EH (cell line): ENCODE results near the gene SLC6A18.
"Not testable (repeated sequence)": the region's sequence is repeated elsewhere in the genome, so short reads cannot be mapped to it uniquely, and the experiment has no call there.

Source experiments
- DNase-seq: peaks from one replicate; pipeline ENCODE4 v3.0.0-alpha.2; 2015; ENCODE audit warnings: low read depth

SLC6A18 gene

DNA sequence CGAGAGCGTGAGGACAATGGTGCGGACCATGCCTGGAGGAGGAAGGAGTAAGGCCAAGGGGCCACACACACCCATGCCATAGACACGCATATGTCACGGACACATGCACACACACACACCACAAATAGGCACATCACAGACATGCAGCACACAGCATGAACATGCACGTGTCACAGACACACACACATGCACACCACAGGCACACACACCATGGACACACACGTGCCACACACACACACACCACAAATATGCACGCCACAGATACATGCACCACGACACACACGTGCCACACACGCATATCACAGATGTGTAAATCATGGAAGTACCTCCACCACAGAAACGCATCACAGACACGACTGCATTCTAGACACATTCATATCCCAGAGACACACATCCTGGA lies 53.0 kb downstream of the SLC6A18 start:
- DNase-seq, result no peak

- peak; percentile 48 for DNase-seq
Measured at GRCh38 chr5:1278656-1279442, 53.7 kb downstream of the SLC6A18 start.

DNA sequence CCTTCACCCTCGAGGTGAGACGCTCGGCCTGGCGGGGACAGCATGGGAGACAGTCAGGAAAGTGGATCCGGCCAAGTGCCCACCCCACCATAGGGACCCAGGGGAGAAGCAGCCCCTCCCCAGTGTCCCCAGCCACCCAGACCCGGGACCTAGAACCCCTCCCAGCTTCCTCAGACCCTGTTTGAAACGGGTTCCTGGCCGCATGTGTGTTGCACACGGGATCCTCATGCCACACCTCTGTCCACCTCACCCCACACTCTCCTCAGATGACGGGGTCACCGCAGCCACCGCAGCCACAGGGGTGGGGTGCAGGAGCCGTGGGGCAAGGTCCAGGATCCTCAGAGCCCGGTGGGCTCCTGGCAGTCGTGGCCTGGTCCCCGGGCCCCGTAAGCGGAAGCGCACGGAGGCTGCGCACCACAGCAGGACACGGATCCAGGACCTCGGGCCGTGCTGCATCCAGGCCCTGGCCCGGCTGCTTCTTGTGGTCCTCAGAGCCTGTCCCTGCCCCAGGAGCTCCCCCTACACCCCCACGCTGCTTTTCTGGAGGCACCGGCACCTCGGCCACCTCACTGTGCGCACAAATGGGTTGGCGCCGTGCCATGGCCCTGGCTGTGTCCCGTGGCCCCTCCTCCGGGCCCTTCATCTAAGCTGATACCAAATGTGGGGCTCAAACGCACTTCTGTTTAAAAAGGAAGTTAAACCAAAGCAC lies 54.4 kb downstream of the SLC6A18 start:
- DNase-seq, result no peak

DNA sequence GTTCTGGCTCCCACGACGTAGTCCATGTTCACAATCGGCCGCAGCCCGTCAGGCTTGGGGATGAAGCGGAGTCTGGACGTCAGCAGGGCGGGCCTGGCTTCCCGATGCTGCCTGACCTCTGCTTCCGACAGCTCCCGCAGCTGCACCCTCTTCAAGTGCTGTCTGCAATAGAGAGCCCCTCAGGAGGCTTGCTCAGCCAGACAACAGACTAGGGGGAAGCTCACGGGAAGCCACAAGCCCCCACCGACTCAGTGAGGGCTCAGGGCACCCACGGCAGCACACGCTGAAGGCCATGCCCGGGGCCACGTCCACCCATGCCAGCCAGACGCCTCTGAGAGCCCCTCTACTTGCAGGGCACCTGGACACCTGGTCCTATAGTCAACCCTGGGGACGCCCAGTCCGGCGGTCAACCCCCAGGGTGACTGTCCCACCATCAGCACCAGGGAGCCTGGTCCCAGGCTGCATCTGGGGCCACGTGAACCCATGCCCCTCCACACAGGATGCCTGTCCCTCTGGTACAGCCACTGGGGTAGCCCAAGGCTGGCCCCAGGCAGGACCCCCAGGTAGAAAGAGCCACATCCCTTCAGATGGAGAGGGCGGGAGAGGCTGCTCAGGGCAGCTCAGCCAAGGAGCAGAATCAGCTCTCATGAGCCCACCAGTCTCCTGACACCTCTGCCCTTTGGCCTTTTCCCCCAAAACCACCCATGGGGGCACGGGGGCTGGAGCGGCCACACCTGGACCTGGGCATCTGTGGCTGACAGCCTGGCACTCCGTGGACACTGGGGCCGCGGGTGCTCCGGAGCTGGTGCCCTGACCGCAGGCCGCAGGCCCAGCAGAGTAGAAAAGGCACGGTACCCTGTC lies 55.2 kb downstream of the SLC6A18 start:
- DNase-seq, result peak; percentile 57

- DNase-seq, result no peak
Measured at GRCh38 chr5:1281038-1281882, 56.1 kb downstream of the SLC6A18 start.

- peak; percentile 66 for DNase-seq
Measured at GRCh38 chr5:1282131-1282992, 57.2 kb downstream of the SLC6A18 start.

- not testable (repeated sequence) for DNase-seq
Measured at GRCh38 chr5:1282993-1283728, 58.0 kb downstream of the SLC6A18 start.

- DNase-seq, result not testable (repeated sequence)
Measured at GRCh38 chr5:1283729-1284041, 58.5 kb downstream of the SLC6A18 start.

- DNase-seq, result not testable (repeated sequence)
Measured at GRCh38 chr5:1284336-1284970, 59.3 kb downstream of the SLC6A18 start.

- DNase-seq, result no peak
Measured at GRCh38 chr5:1285141-1285540, 60.0 kb downstream of the SLC6A18 start.

GRCh38 chr5:1285883-1286291 lies 60.7 kb downstream of the SLC6A18 start:
- DNase-seq, result no peak

- no peak for DNase-seq
Measured at GRCh38 chr5:1288439-1289335, 63.5 kb downstream of the SLC6A18 start.

- DNase-seq, result not testable (repeated sequence)
Measured at GRCh38 chr5:1289559-1289958, 64.4 kb downstream of the SLC6A18 start.

- DNase-seq, result not testable (repeated sequence)
Measured at GRCh38 chr5:1290956-1291355, 65.8 kb downstream of the SLC6A18 start.

GRCh38 chr5:1291611-1292080 lies 66.5 kb downstream of the SLC6A18 start:
- no peak for DNase-seq

DNA sequence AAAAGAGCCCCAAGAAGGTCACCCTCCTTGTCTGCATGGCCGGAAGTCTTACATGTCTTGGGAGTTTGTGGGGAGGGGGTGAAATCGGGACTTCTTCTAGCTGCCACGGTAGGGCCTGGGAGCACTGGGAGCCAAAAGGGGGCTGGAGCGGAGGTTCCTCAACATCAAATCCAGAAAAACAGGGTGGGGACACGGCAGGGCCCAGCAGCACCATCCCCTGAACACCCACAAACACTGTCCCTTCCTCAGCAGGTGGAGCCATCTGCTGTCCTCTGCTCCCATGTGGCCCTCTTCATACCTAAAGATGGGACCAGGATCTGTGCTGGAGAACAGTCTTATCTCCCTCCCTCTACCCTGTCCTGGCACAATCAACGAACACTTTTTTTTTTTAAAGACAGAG lies 67.0 kb downstream of the SLC6A18 start:
- no peak for DNase-seq

DNA sequence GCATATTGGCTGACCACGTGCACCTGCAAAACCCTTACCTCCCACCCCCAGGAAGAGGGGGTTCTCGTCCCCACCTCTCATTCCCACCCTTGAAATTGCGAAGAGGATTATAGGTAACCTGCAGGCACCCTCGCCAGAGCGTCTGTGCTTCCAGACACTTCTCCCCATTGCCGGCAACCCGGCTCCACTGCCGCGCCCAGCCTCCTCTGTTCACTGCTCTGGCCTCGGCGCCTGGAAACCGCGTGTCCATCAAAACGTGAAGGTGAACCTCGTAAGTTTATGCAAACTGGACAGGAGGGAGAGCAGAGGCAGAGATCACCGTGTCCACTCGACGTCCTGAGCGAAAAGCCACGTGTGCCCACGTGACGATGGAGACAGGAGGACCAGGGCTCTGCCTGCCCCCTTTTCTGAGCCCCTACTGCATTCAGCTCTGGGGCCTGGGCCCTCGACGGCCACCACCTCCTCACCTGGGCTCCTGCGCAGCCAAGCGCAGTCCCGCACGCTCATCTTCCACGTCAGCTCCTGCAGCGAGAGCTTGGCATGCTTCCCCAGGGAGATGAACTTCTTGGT lies 67.8 kb downstream of the SLC6A18 start:
- DNase-seq, result peak; percentile 69
